Osteoblast (primary cell): Measurements from ENCODE around the gene BBS5. TPM values are rescaled to one million over a fixed set of nuclear protein-coding genes. Genes with fewer than 3 reads are reported as not detected.

Experiments
- DNase-seq: peaks from one replicate; pipeline ENCODE4 v3.0.0; 2011; ENCODE audit warnings: low spot score, mixed read lengths; ENCODE audit not compliant: insufficient read length; ENCODE audit errors: missing footprints
- H2AFZ ChIP-seq: 2 replicates; pipeline ENCODE4 v1.6.0; 2011; ENCODE audit warnings: mild to moderate bottlenecking, low read length
- H3K27ac ChIP-seq: 2 replicates; pipeline ENCODE4 v1.5.1; 2011; ENCODE audit warnings: mild to moderate bottlenecking, low read depth, low read length, moderate library complexity
- H3K27me3 ChIP-seq: 2 replicates; pipeline ENCODE4 v1.6.0; 2012; ENCODE audit warnings: mild to moderate bottlenecking, control low read depth, inconsistent platforms, low read length, moderate library complexity; ENCODE audit not compliant: insufficient read depth
- H3K36me3 ChIP-seq: 2 replicates; pipeline ENCODE4 v1.5.1; 2011; ENCODE audit warnings: mild to moderate bottlenecking, low read length, control low read depth, moderate library complexity; ENCODE audit not compliant: insufficient read depth
- H3K4me1 ChIP-seq: 2 replicates; pipeline ENCODE4 v1.5.1; 2011; ENCODE audit warnings: mild to moderate bottlenecking, low read length, control low read depth, moderate library complexity; ENCODE audit not compliant: insufficient read depth
- H3K4me2 ChIP-seq: 2 replicates; pipeline ENCODE4 v1.6.0; 2011; ENCODE audit warnings: mild to moderate bottlenecking, low read length; ENCODE audit not compliant: insufficient read depth
- H3K4me3 ChIP-seq: fragments of 200-600 bp; sonication (generic); 3 replicates; pipeline ENCODE4 v1.5.1; 2012; ENCODE audit warnings: mild to moderate bottlenecking, low read length, inconsistent platforms; ENCODE audit not compliant: insufficient read depth
- H3K79me2 ChIP-seq: 2 replicates; pipeline ENCODE4 v1.6.0; 2012; ENCODE audit warnings: mild to moderate bottlenecking, low read length, control low read depth, inconsistent platforms; ENCODE audit not compliant: insufficient read depth
- H3K9me3 ChIP-seq: 2 replicates; pipeline ENCODE4 v1.5.1; 2011; ENCODE audit warnings: low read depth, low read length, control low read depth
- H4K20me1 ChIP-seq: 2 replicates; pipeline ENCODE4 v1.6.0; 2012; ENCODE audit warnings: mild to moderate bottlenecking, low read length, control low read depth; ENCODE audit not compliant: insufficient read depth
- total RNA-seq: library from RNA; depleted of rRNA; stranded (reverse); fragments of >200 nt; gene quantifications from 2 replicates; pipeline ENCODE4 v1.2.3, GENCODE V29; 2012
- TF ChIP-seq, protein P1 (sequence below): IDR thresholded peaks from 2 replicates; pipeline ENCODE4 v1.5.1; 2011; ENCODE audit warnings: mild to moderate bottlenecking, low read depth, low read length, moderate library complexity; ENCODE audit errors: extremely low read depth

The BBS5 gene
- total RNA-seq, 1 donor = 5.8 TPM

DNA sequence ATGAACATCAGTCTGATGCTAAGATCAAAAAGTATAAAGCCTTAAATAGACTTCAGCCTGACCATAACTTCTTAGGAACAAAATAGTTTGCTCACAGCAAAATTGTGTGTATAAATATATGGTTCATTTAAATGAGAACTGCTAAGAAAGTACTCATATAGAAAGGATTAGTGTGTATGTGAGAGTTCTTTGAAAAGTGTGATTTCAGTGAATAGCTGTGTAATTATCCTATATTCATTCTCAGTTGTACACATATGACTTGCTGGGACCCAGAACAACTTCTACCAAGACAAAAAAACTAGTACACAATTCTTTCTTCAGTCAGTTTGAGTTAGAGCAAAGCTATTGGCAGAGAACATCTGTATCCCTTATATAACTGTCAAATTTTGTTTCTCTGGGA is 7.2 kb downstream of the BBS5 start:
- Histone ChIP-seq H3K27ac (no peak overlapping the region), H3K4me1 (no peaks in the 10 kb centered on the region), H3K79me2 (no peaks in the 10 kb centered on the region), H3K4me3 (no peak overlapping the region), H3K4me2 (no peak overlapping the region), H4K20me1 (no peaks in the 10 kb centered on the region), H3K27me3 (no peaks in the 10 kb centered on the region), H3K9me3 (no peaks in the 10 kb centered on the region), H3K36me3 (peaks cover 9% of the 10 kb centered on the region), H2AFZ (no peak overlapping the region)
- no peak for DNase-seq
- TF ChIP-seq, protein P1, sequence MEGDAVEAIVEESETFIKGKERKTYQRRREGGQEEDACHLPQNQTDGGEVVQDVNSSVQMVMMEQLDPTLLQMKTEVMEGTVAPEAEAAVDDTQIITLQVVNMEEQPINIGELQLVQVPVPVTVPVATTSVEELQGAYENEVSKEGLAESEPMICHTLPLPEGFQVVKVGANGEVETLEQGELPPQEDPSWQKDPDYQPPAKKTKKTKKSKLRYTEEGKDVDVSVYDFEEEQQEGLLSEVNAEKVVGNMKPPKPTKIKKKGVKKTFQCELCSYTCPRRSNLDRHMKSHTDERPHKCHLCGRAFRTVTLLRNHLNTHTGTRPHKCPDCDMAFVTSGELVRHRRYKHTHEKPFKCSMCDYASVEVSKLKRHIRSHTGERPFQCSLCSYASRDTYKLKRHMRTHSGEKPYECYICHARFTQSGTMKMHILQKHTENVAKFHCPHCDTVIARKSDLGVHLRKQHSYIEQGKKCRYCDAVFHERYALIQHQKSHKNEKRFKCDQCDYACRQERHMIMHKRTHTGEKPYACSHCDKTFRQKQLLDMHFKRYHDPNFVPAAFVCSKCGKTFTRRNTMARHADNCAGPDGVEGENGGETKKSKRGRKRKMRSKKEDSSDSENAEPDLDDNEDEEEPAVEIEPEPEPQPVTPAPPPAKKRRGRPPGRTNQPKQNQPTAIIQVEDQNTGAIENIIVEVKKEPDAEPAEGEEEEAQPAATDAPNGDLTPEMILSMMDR = no peak

DNA sequence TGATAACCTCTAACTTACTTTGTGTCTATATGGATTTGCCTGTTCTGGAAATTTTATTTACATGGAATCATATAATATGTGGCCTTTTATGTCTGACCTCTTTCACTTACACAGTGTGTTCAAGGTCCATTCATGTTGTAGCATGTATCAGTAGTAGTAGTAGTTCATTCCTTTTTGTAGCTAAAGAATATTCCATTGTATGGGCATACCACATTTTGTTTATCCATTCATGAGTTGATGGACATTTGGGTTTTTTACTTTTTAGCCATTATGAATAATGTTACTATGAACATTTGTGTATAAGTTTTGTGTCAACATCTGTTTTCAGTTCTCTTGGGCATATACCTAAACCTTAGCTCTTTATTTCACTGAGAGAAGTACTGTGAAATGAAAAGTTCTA is 11.5 kb downstream of the BBS5 start:
- Histone ChIP-seq H3K36me3 (peaks cover 9% of the 10 kb centered on the region), H3K9me3 (no peaks in the 10 kb centered on the region), H3K4me1 (no peaks in the 10 kb centered on the region), H3K27ac (no peak overlapping the region), H4K20me1 (no peaks in the 10 kb centered on the region), H3K27me3 (no peaks in the 10 kb centered on the region), H3K79me2 (no peaks in the 10 kb centered on the region), H3K4me2 (no peak overlapping the region), H3K4me3 (no peak overlapping the region), H2AFZ (no peak overlapping the region)
- DNase-seq = no peak
- TF ChIP-seq, protein P1 = no peak

DNA sequence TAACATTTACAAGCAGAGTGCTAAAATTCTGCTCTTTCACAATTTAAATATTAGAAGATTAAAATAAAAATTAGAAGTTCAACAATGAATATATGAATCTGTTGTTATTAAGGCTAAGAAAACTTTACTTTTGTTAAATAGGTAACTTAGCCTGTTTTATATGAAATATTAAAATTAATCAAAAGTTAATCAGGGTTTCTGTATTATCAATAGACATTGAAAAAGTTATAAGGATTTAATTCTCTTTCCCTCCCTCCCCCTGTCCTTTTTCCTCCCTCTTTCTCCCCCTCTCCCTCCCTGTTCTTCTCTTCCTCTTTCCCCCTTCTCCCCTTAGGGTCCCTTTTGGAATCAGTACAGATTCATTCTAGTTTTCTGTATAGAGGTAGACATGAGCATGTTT is 12.1 kb downstream of the BBS5 start:
- H2AFZ ChIP-seq = no peak overlapping the region
- no peak overlapping the region for H3K27ac ChIP-seq
- peaks cover 11% of the 10 kb centered on the region for H3K36me3 ChIP-seq
- H3K4me3 ChIP-seq = no peak overlapping the region
- DNase-seq = no peak
- no peaks in the 10 kb centered on the region for H3K79me2 ChIP-seq
- no peaks in the 10 kb centered on the region for H3K4me1 ChIP-seq
- H3K9me3 ChIP-seq = no peaks in the 10 kb centered on the region
- H4K20me1 ChIP-seq = no peaks in the 10 kb centered on the region
- no peaks in the 10 kb centered on the region for H3K27me3 ChIP-seq
- H3K4me2 ChIP-seq = no peak overlapping the region
- TF ChIP-seq, protein P1 = no peak

DNA sequence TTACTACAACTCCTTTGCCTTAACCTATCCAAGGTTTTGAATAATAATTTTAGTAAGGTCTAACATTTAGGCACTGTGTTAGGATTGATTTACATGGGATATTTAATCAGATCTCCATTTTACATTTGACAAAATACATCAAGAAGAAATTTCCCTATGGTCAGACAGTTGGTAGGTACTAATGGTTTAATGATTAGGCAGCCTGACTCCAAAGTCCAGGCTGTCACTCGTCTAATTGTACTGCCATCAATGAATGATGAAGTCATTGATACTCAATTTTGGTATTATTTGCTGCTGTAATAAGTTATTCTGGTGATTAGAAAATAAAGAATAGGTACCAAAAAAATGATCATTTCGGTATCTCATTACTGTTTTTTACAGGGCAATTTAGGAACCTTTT is 14.1 kb downstream of the BBS5 start:
- Histone ChIP-seq H3K36me3 (peaks cover 11% of the 10 kb centered on the region), H3K27me3 (no peaks in the 10 kb centered on the region)
- TF ChIP-seq, protein P1 = no peak

More for the DNA sequence above, 14.1 kb downstream of the BBS5 start:
- Histone ChIP-seq H3K4me1 (no peaks in the 10 kb centered on the region), H2AFZ (no peak overlapping the region), H3K27ac (no peak overlapping the region), H3K4me2 (no peak overlapping the region), H3K9me3 (no peaks in the 10 kb centered on the region), H4K20me1 (no peaks in the 10 kb centered on the region), H3K4me3 (no peak overlapping the region), H3K79me2 (no peaks in the 10 kb centered on the region)
- DNase-seq = no peak
